Urinary bladder (tissue), 4 donors: ENCODE data around the gene GMDS. TPM values are rescaled to one million over a fixed set of nuclear protein-coding genes. Genes with fewer than 3 reads are reported as not detected.

Experiments used
- DNase-seq: peaks from one replicate; pipeline ENCODE4 v3.0.0-alpha.2; 2015; ENCODE audit errors: extremely low spot score
- H3K27ac ChIP-seq: one replicate; pipeline ENCODE4 v1.5.1; 2013; ENCODE audit warnings: low read depth, mild to moderate bottlenecking, moderate library complexity
- H3K36me3 ChIP-seq: one replicate; pipeline ENCODE4 v1.6.1; 2013; ENCODE audit warnings: mild to moderate bottlenecking, moderate library complexity; ENCODE audit not compliant: insufficient read depth
- H3K4me1 ChIP-seq: one replicate; pipeline ENCODE4 v1.6.1; 2013; ENCODE audit warnings: mild to moderate bottlenecking, moderate library complexity; ENCODE audit not compliant: insufficient read depth
- H3K4me3 ChIP-seq: one replicate; pipeline ENCODE4 v1.5.1; 2013; ENCODE audit warnings: low read depth, low read length
- WGBS: extraction: QIAGEN DNeasy Blood & Tissue Kit; methylation state at CpG from one replicate; pipeline ENCODE4 v1.1.7; 2013; 5-methylcytosine and 5-hydroxymethylcytosine counted together
- polyA plus RNA-seq: library from polyadenylated mRNA; stranded (reverse); fragments of 200-250 nt; gene quantifications from one replicate; pipeline ENCODE4 v1.2.3, GENCODE V29; 2013
- total RNA-seq: library from RNA; depleted of rRNA; stranded (reverse); fragments of >200 nt; gene quantifications from one replicate; pipeline ENCODE4 v1.2.3, GENCODE V29; 2014
- donor health status: healthy with polysubstance abuse.
- donor health status: healthy.

Gene GMDS
- total RNA-seq (7.5 TPM), polyA plus RNA-seq (10.7 TPM)

DNA sequence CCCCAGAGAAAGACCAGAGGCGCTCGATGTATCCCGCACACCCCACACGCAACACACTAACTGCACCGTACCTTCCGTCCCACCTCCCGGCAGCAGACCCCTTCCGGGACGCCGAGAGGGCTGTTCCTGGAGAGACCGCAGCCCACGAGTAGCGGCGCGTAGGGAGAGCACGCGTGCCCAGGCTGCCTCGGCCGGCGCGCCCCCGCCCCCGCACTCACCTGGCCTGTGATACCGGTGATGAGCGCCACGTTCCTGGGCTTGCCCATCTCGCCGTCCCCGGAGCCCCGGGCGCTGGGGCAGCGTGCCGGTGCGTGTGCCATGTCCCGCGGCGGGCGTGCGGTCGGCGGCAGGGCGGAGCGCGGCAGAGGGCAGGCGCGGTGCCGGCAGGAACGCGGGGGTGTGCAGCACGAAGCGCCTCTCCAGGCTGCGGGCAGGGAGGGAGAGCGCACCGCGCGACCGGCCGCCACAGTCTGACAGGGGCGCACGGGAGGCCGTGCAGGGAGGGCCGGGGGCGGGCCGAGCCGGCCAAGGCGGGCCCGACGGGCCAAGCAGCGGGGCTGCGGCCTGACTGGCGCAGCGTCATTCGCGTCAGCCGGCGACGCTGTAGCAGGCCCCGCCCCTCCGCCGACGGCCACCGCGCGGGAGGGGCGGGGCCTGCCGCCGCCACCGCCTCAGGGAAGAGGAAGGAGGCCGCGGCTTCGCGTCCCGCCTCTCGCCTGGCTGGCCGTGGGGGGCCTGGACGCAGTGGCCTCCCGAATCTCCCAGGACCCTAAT lies at the start of gene GMDS:
Gene GMDS, minus strand, starts transcription at position 503 of the 774 bp plus-strand sequence.
- H3K4me3 ChIP-seq: peak within 1 kb of the TSS; percentile 86
- WGBS: under 1% methylated on average over 97 of the region's 97 CpGs
- H3K4me1 ChIP-seq: no peaks in the 10 kb centered on the region
- peak within 1 kb of the TSS; percentile 93 for H3K27ac ChIP-seq
- no peaks in the 10 kb centered on the region for H3K36me3 ChIP-seq
- peak; percentile 41 for DNase-seq

DNA sequence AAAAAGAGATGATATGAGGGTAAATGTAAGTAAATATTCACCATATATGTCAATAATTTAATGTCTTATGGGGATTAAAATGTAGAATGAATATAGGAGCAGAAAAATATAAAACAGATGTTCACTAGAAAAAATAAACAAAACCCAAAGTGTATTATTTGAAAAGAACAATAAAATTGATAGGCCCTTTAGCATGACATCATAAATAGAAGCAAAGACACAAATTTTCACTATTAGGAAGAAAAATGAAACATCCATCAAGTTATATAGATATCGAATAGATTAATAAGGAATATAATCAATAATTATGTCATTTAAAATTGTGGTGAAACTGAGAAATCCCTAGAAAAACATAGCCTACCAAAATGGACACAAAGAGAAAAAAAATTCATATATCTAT lies 40.1 kb upstream of the GMDS start:
- 99% methylated on average over 1 of the region's 1 CpG for WGBS
- H3K4me1 ChIP-seq: no peaks in the 10 kb centered on the region
- no peak for DNase-seq
- H3K4me3 ChIP-seq: no peak overlapping the region
- peaks cover 2% of the 10 kb centered on the region for H3K36me3 ChIP-seq
- H3K27ac ChIP-seq: no peak overlapping the region

DNA sequence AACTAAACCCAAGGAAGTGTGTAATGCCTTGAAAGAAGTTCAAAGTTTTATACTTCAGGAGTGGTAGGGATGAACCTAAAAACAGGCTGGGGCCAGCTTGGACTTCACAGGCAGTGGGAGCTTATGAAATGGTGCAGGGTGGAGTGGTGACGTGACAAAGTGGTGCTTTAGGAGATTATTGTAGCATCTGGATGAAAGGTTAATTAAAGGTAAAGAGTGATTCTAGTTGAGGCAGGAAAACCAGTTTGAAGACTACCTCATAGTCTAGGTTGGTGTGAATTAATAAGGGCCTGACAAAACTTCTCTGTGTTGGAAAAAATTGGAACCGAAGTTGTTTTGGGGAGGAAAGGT lies 30.5 kb upstream of the GMDS start:
- Histone ChIP-seq H3K36me3 (peaks cover 2% of the 10 kb centered on the region), H3K4me3 (no peak overlapping the region), H3K27ac (no peak overlapping the region), H3K4me1 (no peaks in the 10 kb centered on the region)
- 84% methylated on average over 2 of the region's 2 CpGs for WGBS
- no peak for DNase-seq

GRCh38 chr6:2274981-2275891 lies 29.8 kb upstream of the GMDS start:
- no peak for DNase-seq
- 58% methylated on average over 8 of the region's 8 CpGs for WGBS
- H3K27ac ChIP-seq: no peak overlapping the region
- H3K36me3 ChIP-seq: peaks cover 2% of the 10 kb centered on the region
- no peaks in the 10 kb centered on the region for H3K4me1 ChIP-seq
- H3K4me3 ChIP-seq: no peak overlapping the region

DNA sequence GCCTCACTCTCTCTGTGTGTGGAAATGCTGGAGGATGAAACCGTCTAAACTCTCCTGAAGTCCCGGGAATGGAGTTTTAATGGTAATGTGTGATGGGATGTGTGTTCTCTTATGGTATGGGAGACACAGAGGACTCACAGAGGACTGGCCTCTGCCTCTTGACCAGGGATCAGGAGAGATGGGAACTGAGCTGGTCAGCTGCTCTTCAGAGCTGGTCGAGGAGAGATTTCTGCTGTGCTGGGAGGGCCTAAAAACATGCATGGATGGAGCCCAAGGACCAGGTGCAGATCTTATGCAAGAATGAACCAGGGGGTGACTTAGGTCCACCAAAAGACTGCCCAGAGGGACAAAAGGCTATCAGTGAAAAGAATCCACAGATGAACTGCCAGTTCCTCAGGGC lies 27.3 kb upstream of the GMDS start:
- WGBS: 94% methylated on average over 3 of the region's 3 CpGs
- Histone ChIP-seq H3K36me3 (peaks cover 2% of the 10 kb centered on the region), H3K4me1 (no peaks in the 10 kb centered on the region), H3K4me3 (no peak overlapping the region), H3K27ac (no peak overlapping the region)
- DNase-seq: no peak

GRCh38 chr6:2270054-2270453 lies 24.6 kb upstream of the GMDS start:
- no peaks in the 10 kb centered on the region for H3K4me1 ChIP-seq
- H3K4me3 ChIP-seq: no peak overlapping the region
- peaks cover 3% of the 10 kb centered on the region for H3K36me3 ChIP-seq
- H3K27ac ChIP-seq: no peak overlapping the region
- DNase-seq: no peak
- WGBS: 97% methylated on average over 3 of the region's 3 CpGs

GRCh38 chr6:2266841-2267240 lies 21.4 kb upstream of the GMDS start:
- no peak for DNase-seq
- Histone ChIP-seq H3K4me3 (no peak overlapping the region), H3K4me1 (no peaks in the 10 kb centered on the region), H3K27ac (no peak overlapping the region), H3K36me3 (peaks cover 1% of the 10 kb centered on the region)
- 87% methylated on average over 1 of the region's 1 CpG for WGBS

- Histone ChIP-seq H3K27ac (no peak overlapping the region), H3K4me1 (no peaks in the 10 kb centered on the region), H3K4me3 (no peak overlapping the region), H3K36me3 (peaks cover 1% of the 10 kb centered on the region)
- no peak for DNase-seq
- 75% methylated on average over 3 of the region's 3 CpGs for WGBS
These were observed 20.8 kb upstream of the GMDS start for GRCh38 chr6:2266031-2266795.

GRCh38 chr6:2264932-2265331 lies 19.5 kb upstream of the GMDS start:
- Histone ChIP-seq H3K36me3 (peaks cover 1% of the 10 kb centered on the region), H3K4me3 (no peak overlapping the region), H3K4me1 (no peaks in the 10 kb centered on the region), H3K27ac (no peak overlapping the region)
- DNase-seq: no peak
- WGBS: 96% methylated on average over 2 of the region's 2 CpGs

- Histone ChIP-seq H3K27ac (no peak overlapping the region), H3K4me3 (no peak overlapping the region), H3K4me1 (no peaks in the 10 kb centered on the region), H3K36me3 (peaks cover 3% of the 10 kb centered on the region)
- 100% methylated on average over 1 of the region's 1 CpG for WGBS
- no peak for DNase-seq
These were observed 18.5 kb upstream of the GMDS start for GRCh38 chr6:2263896-2264295.

GRCh38 chr6:2259574-2259973 lies 14.2 kb upstream of the GMDS start:
- Histone ChIP-seq H3K27ac (no peak overlapping the region), H3K4me1 (no peaks in the 10 kb centered on the region), H3K4me3 (no peak overlapping the region), H3K36me3 (peaks cover 2% of the 10 kb centered on the region)
- DNase-seq: no peak
- WGBS: 95% methylated on average over 5 of the region's 5 CpGs

- H3K36me3 ChIP-seq: peaks cover 2% of the 10 kb centered on the region
- peak overlapping the region; percentile 23 for H3K27ac ChIP-seq
- 69% methylated on average over 4 of the region's 4 CpGs for WGBS
- H3K4me3 ChIP-seq: no peak overlapping the region
- no peaks in the 10 kb centered on the region for H3K4me1 ChIP-seq
- DNase-seq: no peak
These were observed 13.6 kb upstream of the GMDS start for GRCh38 chr6:2259002-2259494.

GRCh38 chr6:2258112-2258511 lies 12.7 kb upstream of the GMDS start:
- WGBS: 89% methylated on average over 3 of the region's 3 CpGs
- peaks cover 2% of the 10 kb centered on the region for H3K36me3 ChIP-seq
- H3K4me1 ChIP-seq: no peaks in the 10 kb centered on the region
- no peak for DNase-seq
- H3K4me3 ChIP-seq: no peak overlapping the region
- no peak overlapping the region for H3K27ac ChIP-seq
